Ovary (tissue), 9 donors: ENCODE results near the gene FUOM. TPM values are rescaled to one million over a fixed set of nuclear protein-coding genes. Genes with fewer than 3 reads are reported as not detected.

Source experiments
- DNase-seq, 5 donors: peaks; one replicate each; pipeline ENCODE4 v3.0.0-alpha.2; 2019 to 2020
- H3K27ac ChIP-seq, 2 donors: fragments of 200-600 bp; one replicate each; pipeline versions ENCODE4 v1.5.1 to v1.8.0; 2019 to 2022
- H3K27me3 ChIP-seq: fragments of 200-600 bp; one replicate; pipeline ENCODE4 v1.8.0; 2022
- H3K36me3 ChIP-seq: fragments of 200-600 bp; sonication (generic); one replicate; pipeline ENCODE4 v1.5.1; 2019
- H3K4me1 ChIP-seq: one replicate; pipeline ENCODE4 v1.8.1; 2013; ENCODE audit warnings: mild to moderate bottlenecking, moderate library complexity; ENCODE audit not compliant: insufficient read depth
- H3K4me3 ChIP-seq: fragments of 200-600 bp; sonication (generic); one replicate; pipeline ENCODE4 v1.5.1; 2017
- H3K9me3 ChIP-seq, 2 donors: fragments of 200-600 bp in 1 of 2; sonication (generic) in 1 of 2; one replicate each; pipeline versions ENCODE4 v1.5.1 to v1.8.1; 2013 to 2019; ENCODE audit warnings: mild to moderate bottlenecking in 1 of 2, moderate library complexity in 1 of 2
- CTCF ChIP-seq, 3 donors: fragments of 450-650 bp in 2 of 3; fragments of 200-600 bp in 1 of 3; IDR thresholded peaks; one replicate each; pipeline versions ENCODE4 v1.5.1 to v1.8.0; 2016 to 2022; ENCODE audit warnings: antibody characterized with exemption in 3 of 3, mild to moderate bottlenecking in 1 of 3
- EP300 ChIP-seq: sonication (generic); formaldehyde crosslinking; IDR thresholded peaks from one replicate; pipeline ENCODE4 v1.6.1; 2017; ENCODE audit warnings: antibody characterized with exemption
- POLR2A ChIP-seq: fragments of 450-650 bp; IDR thresholded peaks from one replicate; pipeline ENCODE4 v1.6.1; 2017; ENCODE audit warnings: antibody characterized with exemption, mild to moderate bottlenecking, moderate library complexity
- WGBS, 3 donors: extraction: QIAGEN DNeasy Blood & Tissue Kit in 1 of 3; methylation state at CpG; one replicate each; pipeline versions ENCODE4 v1.1.5 to v1.1.7; 2013 to 2017; 5-methylcytosine and 5-hydroxymethylcytosine counted together
- intact Hi-C, 4 donors: fragments of 100-400 bp; cut with DNase I; formaldehyde crosslinking; loops; one replicate each; pipeline versions ENCODE4 v1.11.0 to v1.15.1; 2022 to 2023
- polyA plus RNA-seq, 2 donors: library from polyadenylated mRNA; stranded (reverse); fragments of 200-250 nt in 1 of 2; fragments of 350-450 nt in 1 of 2; fragmentation: Illumina TruSeq in 1 of 2; extraction: RNeasy Lipid Tissue Mini Kit (QIAGEN cat#74804) in 1 of 2; gene quantifications; one replicate each; pipeline ENCODE4 v1.2.3, GENCODE V29; 2013 to 2014
- total RNA-seq, 7 donors: library from RNA; depleted of rRNA in 2 of 7; stranded (reverse); fragments of >200 nt in 2 of 7; fragmentation: NEBNext Ultra II Directional in 3 of 7; extraction: Animal tissue kit (Norgen Biotek cat#: 25700) in 3 of 7; gene quantifications; one replicate each; pipeline versions ENCODE4 v1.1.0 to v1.2.4, GENCODE V29; 2016 to 2023
- donor health status: DM: no; HTN: no; CAD: no; lungs with moderate emphysema.
- donor health status: DM: no; HTN: no; CAD: no.
- donor health status: Bipolar disorder and iron deficiency.
- donor health status: DM: yes; HTN: yes; CAD: no.
- donor health status: DM: no; HTN: no; CAD: no.
- donor health status: DM: yes; HTN: yes; CAD: no.

FUOM gene
- total and polyA plus RNA-seq, 9 donors = 1.2 to 26.3 (median 14.8) TPM

GRCh38 chr10:133399123-133399601, 41.3 kb upstream of the FUOM start:
- no peak overlapping the region for H3K27ac ChIP-seq
- H3K36me3 ChIP-seq = no peaks in the 10 kb centered on the region
- H3K27me3 ChIP-seq = no peaks in the 10 kb centered on the region
- peak in 1 of 5 donors; percentile 13 for DNase-seq
- 90 to 94% (median 93%) methylated on average over 19 of the region's 19 CpGs for WGBS, 3 donors
- H3K4me1 ChIP-seq = peaks cover 2% of the 10 kb centered on the region
- intact Hi-C loops = no loop called here
- TF ChIP-seq EP300 (no peak), POLR2A (no peak), CTCF (IDR thresholded peaks at IDR 0.05) (no peak)
- H3K4me3 ChIP-seq = no peak overlapping the region
- H3K9me3 ChIP-seq = no peaks in the 10 kb centered on the region

GRCh38 chr10:133397938-133398337, 40.1 kb upstream of the FUOM start:
- no peak for TF ChIP-seq EP300
- TF ChIP-seq CTCF (IDR thresholded peaks at IDR 0.05) = no peak
- no peak for TF ChIP-seq POLR2A
- WGBS, 3 donors = 95 to 97% (median 96%) methylated on average over 7 of the region's 7 CpGs

GRCh38 chr10:133396035-133396624, 38.3 kb upstream of the FUOM start:
- TF ChIP-seq CTCF (IDR thresholded peaks at IDR 0.05) (no peak), EP300 (no peak), POLR2A (no peak)
- H3K27me3 ChIP-seq = no peaks in the 10 kb centered on the region
- H3K9me3 ChIP-seq = no peaks in the 10 kb centered on the region
- H3K27ac ChIP-seq = no peak overlapping the region
- H3K36me3 ChIP-seq = no peaks in the 10 kb centered on the region
- intact Hi-C loops = no loop called here
- H3K4me1 ChIP-seq = peaks cover 4% of the 10 kb centered on the region
- DNase-seq = peak in 1 of 5 donors; percentile 27
- WGBS, 3 donors = 90 to 92% (median 92%) methylated on average over 19 of the region's 19 CpGs
- no peak overlapping the region for H3K4me3 ChIP-seq

More at GRCh38 chr10:133397938-133398337, 40.1 kb upstream of the FUOM start:
- intact Hi-C loops = no loop called here
- Histone ChIP-seq H3K27ac (no peak overlapping the region), H3K27me3 (no peaks in the 10 kb centered on the region), H3K4me3 (no peak overlapping the region), H3K9me3 (no peaks in the 10 kb centered on the region), H3K36me3 (no peaks in the 10 kb centered on the region), H3K4me1 (peaks cover 4% of the 10 kb centered on the region)
- DNase-seq = peak in 1 of 5 donors; percentile 5

- peak overlapping the region; percentile 59 for H3K4me3 ChIP-seq
- intact Hi-C loops = no loop called here
- H3K4me1 ChIP-seq = peaks cover 4% of the 10 kb centered on the region
- TF ChIP-seq POLR2A (no peak), CTCF (IDR thresholded peaks at IDR 0.05) (no peak), EP300 (no peak)
- no peaks in the 10 kb centered on the region for H3K27me3 ChIP-seq
- H3K36me3 ChIP-seq = no peaks in the 10 kb centered on the region
- DNase-seq = peak in 1 of 5 donors; percentile 31
- 18 to 28% (median 19%) methylated on average over 21 of the region's 21 CpGs for WGBS, 3 donors
- H3K9me3 ChIP-seq = no peaks in the 10 kb centered on the region
- peak overlapping the region in 1 of 2 donors; percentile 65 for H3K27ac ChIP-seq
Measured at GRCh38 chr10:133394801-133395221, 37.0 kb upstream of the FUOM start.
